Measurements from ENCODE around the gene NDUFB2.

The NDUFB2 gene

GRCh38 chr7:140745266-140746058 is 49.0 kb downstream of the NDUFB2 start:
- DNase-seq, result no peak

DNA sequence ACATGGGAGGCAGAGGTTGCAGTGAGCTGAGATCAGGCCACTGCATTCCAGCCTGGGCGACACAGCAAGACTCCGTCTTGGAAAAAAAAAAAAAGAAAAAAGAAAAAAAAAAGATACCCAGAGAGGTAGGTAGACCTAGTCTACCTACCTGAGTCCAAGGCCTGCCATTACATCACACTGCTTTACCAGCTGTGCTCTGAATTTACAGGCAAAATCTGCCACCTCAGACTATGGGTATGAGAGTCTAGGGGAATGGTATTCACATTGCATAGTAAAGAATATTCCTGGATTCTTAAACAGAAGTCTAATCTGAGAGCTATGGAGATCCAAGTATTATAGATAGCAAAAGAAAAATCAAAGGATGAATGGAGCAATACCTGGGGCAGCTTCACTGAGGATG is 50.2 kb downstream of the NDUFB2 start:
- DNase-seq, result no peak

- no peak for DNase-seq
Measured at GRCh38 chr7:140752533-140752932, 56.0 kb downstream of the NDUFB2 start.

- no peak for DNase-seq
Measured at GRCh38 chr7:140754506-140754905, 58.0 kb downstream of the NDUFB2 start.

All from NK-92 treated with Interleukin-12 subunit alpha and Interleukin-12 subunit beta, amount 100 ng/mL, for 24 hours (cell line).